DLD1 (cell line): Measurements from ENCODE around the gene SEMA7A.

Experiments used
- in situ Hi-C: cut with HindIII; loops from 2 replicates; pipeline ENCODE4 v1.10.0; 2017; ENCODE audit warnings: low sequenced_read_pairs

The SEMA7A gene

GRCh38 chr15:74419432-74419831 lies 14.3 kb downstream of the SEMA7A start:
- in situ Hi-C loops: no loop called here

- in situ Hi-C loops: no loop called here
Measured at GRCh38 chr15:74418575-74419338, 15.0 kb downstream of the SEMA7A start.

GRCh38 chr15:74417670-74418069 lies 16.1 kb downstream of the SEMA7A start:
- in situ Hi-C loops: no loop called here

- in situ Hi-C loops: no loop called here
Measured at GRCh38 chr15:74417225-74417624, 16.5 kb downstream of the SEMA7A start.

- in situ Hi-C loops: no loop called here
Measured at GRCh38 chr15:74415966-74416916, 17.5 kb downstream of the SEMA7A start.

GRCh38 chr15:74414603-74415338 lies 19.0 kb downstream of the SEMA7A start:
- in situ Hi-C loops: no loop called here

GRCh38 chr15:74414081-74414580 lies 19.6 kb downstream of the SEMA7A start:
- in situ Hi-C loops: no loop called here

GRCh38 chr15:74413350-74414080 lies 20.2 kb downstream of the SEMA7A start:
- in situ Hi-C loops: no loop called here

GRCh38 chr15:74412159-74412558 lies 21.6 kb downstream of the SEMA7A start:
- in situ Hi-C loops: no loop called here

GRCh38 chr15:74411686-74412085 lies 22.1 kb downstream of the SEMA7A start:
- in situ Hi-C loops: no loop called here

- in situ Hi-C loops: no loop called here
Measured at GRCh38 chr15:74410502-74410901, 23.3 kb downstream of the SEMA7A start.

- in situ Hi-C loops: no loop called here
Measured at GRCh38 chr15:74409225-74409624, 24.5 kb downstream of the SEMA7A start.

GRCh38 chr15:74408815-74409214 lies 24.9 kb downstream of the SEMA7A start:
- in situ Hi-C loops: no loop called here

GRCh38 chr15:74408385-74408784 lies 25.4 kb downstream of the SEMA7A start:
- in situ Hi-C loops: no loop called here

- in situ Hi-C loops: no loop called here
Measured at GRCh38 chr15:74406992-74407705, 26.6 kb downstream of the SEMA7A start.

- in situ Hi-C loops: no loop called here
Measured at GRCh38 chr15:74406517-74406916, 27.2 kb downstream of the SEMA7A start.

- in situ Hi-C loops: no loop called here
Measured at GRCh38 chr15:74405823-74406222, 27.9 kb downstream of the SEMA7A start.

GRCh38 chr15:74403991-74404563 lies 29.7 kb downstream of the SEMA7A start:
- in situ Hi-C loops: no loop called here

GRCh38 chr15:74403588-74403919 lies 30.2 kb downstream of the SEMA7A start:
- in situ Hi-C loops: no loop called here
